OCI-LY1 (cell line): ENCODE data around the gene SLC25A21.

ENCODE experiments used
- H2AFZ ChIP-seq: fragments of 200-600 bp; sonication (generic), shearing (Covaris generic); 2 replicates; pipeline ENCODE4 v1.6.0; 2014; ENCODE audit warnings: antibody characterized with exemption, mild to moderate bottlenecking, low read length
- H3F3A ChIP-seq: fragments of 200-600 bp; sonication (generic), shearing (Covaris generic); 2 replicates; pipeline ENCODE4 v1.6.0; 2014; ENCODE audit warnings: mild to moderate bottlenecking, antibody characterized with exemption, low read length, moderate library complexity; ENCODE audit not compliant: insufficient read depth
- H3K27ac ChIP-seq: fragments of 200-600 bp; sonication (generic); 2 replicates; pipeline ENCODE4 v1.5.1; 2014; ENCODE audit warnings: low read length, mixed run types, mild to moderate bottlenecking, low read depth; ENCODE audit not compliant: poor library complexity, severe bottlenecking
- H3K27me3 ChIP-seq: fragments of 200-600 bp; sonication (generic); 2 replicates; pipeline ENCODE4 v1.6.0; 2014; ENCODE audit warnings: antibody characterized with exemption, mild to moderate bottlenecking, low read length, moderate library complexity; ENCODE audit not compliant: insufficient read depth
- H3K36me3 ChIP-seq: fragments of 200-600 bp; sonication (generic); 2 replicates; pipeline ENCODE4 v1.6.1; 2014; ENCODE audit warnings: mild to moderate bottlenecking, antibody characterized with exemption, low read length, moderate library complexity, mixed read lengths; ENCODE audit not compliant: insufficient read depth
- H3K4me1 ChIP-seq: fragments of 200-600 bp; sonication (generic); 2 replicates; pipeline ENCODE4 v1.5.1; 2014; ENCODE audit warnings: mild to moderate bottlenecking, low read length, moderate library complexity; ENCODE audit not compliant: insufficient read depth, severe bottlenecking
- H3K4me2 ChIP-seq: fragments of 200-600 bp; sonication (generic), shearing (Covaris generic); 2 replicates; pipeline ENCODE4 v1.6.1; 2014; ENCODE audit warnings: low read length
- H3K4me3 ChIP-seq: fragments of 200-600 bp; sonication (generic); 2 replicates; pipeline ENCODE4 v1.5.1; 2014; ENCODE audit warnings: low read length, low read depth, mild to moderate bottlenecking, mixed read lengths; ENCODE audit not compliant: poor library complexity, severe bottlenecking
- H3K79me2 ChIP-seq: fragments of 200-600 bp; shearing (Covaris generic); 2 replicates; pipeline ENCODE4 v1.6.1; 2016; ENCODE audit warnings: mixed run types, low read length, mixed read lengths; ENCODE audit not compliant: insufficient read depth
- H3K9ac ChIP-seq: fragments of 200-600 bp; sonication (generic), shearing (Covaris generic); 2 replicates; pipeline ENCODE4 v1.6.1; 2014; ENCODE audit warnings: mild to moderate bottlenecking, low read length, mixed read lengths
- H3K9me2 ChIP-seq: fragments of 200-600 bp; sonication (generic), shearing (Covaris generic); 2 replicates; pipeline ENCODE4 v1.6.1; 2014; ENCODE audit warnings: low read depth, mild to moderate bottlenecking, low read length, mixed read lengths
- H3K9me3 ChIP-seq: fragments of 200-600 bp; shearing (Covaris generic); 2 replicates; pipeline ENCODE4 v1.6.1; 2014; ENCODE audit warnings: low read length, mixed read lengths
- H4K20me1 ChIP-seq: fragments of 200-600 bp; sonication (generic), shearing (Covaris generic); 2 replicates; pipeline ENCODE4 v1.6.0; 2016; ENCODE audit warnings: mild to moderate bottlenecking, low read length; ENCODE audit not compliant: insufficient read depth
- EZH2 ChIP-seq: fragments of 200-600 bp; sonication (generic), shearing (Covaris generic); IDR thresholded peaks from 2 replicates; pipeline ENCODE4 v1.8.0; 2017; ENCODE audit warnings: borderline replicate concordance, mixed run types, mild to moderate bottlenecking, antibody characterized with exemption, low read length, moderate library complexity, mixed read lengths
- TF ChIP-seq, protein P1 (sequence below): fragments of 200-600 bp; sonication (generic), shearing (Covaris generic); IDR thresholded peaks from 2 replicates; pipeline ENCODE4 v1.5.1; 2017; ENCODE audit warnings: mild to moderate bottlenecking, antibody characterized with exemption, low read length, moderate library complexity, mixed read lengths

The SLC25A21 gene

DNA sequence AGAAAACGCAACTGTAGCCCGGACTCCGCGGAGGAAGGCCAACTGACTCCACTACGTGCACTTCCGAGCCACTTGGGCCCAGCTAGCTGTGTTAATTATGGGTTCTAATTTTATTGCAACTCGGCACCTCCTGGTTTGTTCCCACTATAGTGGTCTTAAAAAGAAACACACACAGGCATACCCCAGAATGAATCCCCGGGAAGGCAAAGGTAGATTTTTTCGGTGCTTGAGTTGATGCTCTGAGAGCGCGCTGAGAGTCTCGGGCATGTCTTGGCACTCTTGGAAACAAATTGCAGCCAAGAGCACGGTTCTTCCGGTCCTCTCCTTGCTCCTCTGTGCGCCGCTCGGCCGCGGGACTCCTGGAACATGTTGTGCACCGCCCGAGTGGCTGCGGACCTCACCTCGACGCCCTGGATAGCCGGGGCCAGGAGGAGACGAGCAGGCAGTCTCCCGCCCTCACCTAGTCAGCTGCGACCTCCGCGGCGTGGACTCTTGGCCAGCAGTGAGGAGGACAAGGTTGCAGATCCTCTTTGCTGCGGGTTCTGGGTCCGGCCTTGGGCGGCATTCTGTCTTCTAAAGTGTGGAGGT is 517.5 kb downstream of the SLC25A21 start:
- no peaks in the 10 kb centered on the region for H3K79me2 ChIP-seq
- H3K27ac ChIP-seq, result no peak overlapping the region
- H3K9me3 ChIP-seq, result no peaks in the 10 kb centered on the region
- H2AFZ ChIP-seq, result no peak overlapping the region
- H3K27me3 ChIP-seq, result no peaks in the 10 kb centered on the region
- no peaks in the 10 kb centered on the region for H3K4me1 ChIP-seq
- H3K9ac ChIP-seq, result no peak overlapping the region
- H3K4me2 ChIP-seq, result no peak overlapping the region
- no peaks in the 10 kb centered on the region for H3K9me2 ChIP-seq
- H3F3A ChIP-seq, result no peaks in the 10 kb centered on the region
- TF ChIP-seq EZH2, result no peak
- TF ChIP-seq, protein P1, sequence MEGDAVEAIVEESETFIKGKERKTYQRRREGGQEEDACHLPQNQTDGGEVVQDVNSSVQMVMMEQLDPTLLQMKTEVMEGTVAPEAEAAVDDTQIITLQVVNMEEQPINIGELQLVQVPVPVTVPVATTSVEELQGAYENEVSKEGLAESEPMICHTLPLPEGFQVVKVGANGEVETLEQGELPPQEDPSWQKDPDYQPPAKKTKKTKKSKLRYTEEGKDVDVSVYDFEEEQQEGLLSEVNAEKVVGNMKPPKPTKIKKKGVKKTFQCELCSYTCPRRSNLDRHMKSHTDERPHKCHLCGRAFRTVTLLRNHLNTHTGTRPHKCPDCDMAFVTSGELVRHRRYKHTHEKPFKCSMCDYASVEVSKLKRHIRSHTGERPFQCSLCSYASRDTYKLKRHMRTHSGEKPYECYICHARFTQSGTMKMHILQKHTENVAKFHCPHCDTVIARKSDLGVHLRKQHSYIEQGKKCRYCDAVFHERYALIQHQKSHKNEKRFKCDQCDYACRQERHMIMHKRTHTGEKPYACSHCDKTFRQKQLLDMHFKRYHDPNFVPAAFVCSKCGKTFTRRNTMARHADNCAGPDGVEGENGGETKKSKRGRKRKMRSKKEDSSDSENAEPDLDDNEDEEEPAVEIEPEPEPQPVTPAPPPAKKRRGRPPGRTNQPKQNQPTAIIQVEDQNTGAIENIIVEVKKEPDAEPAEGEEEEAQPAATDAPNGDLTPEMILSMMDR, result no peak
- H4K20me1 ChIP-seq, result no peaks in the 10 kb centered on the region
- H3K4me3 ChIP-seq, result no peak overlapping the region
- no peaks in the 10 kb centered on the region for H3K36me3 ChIP-seq

DNA sequence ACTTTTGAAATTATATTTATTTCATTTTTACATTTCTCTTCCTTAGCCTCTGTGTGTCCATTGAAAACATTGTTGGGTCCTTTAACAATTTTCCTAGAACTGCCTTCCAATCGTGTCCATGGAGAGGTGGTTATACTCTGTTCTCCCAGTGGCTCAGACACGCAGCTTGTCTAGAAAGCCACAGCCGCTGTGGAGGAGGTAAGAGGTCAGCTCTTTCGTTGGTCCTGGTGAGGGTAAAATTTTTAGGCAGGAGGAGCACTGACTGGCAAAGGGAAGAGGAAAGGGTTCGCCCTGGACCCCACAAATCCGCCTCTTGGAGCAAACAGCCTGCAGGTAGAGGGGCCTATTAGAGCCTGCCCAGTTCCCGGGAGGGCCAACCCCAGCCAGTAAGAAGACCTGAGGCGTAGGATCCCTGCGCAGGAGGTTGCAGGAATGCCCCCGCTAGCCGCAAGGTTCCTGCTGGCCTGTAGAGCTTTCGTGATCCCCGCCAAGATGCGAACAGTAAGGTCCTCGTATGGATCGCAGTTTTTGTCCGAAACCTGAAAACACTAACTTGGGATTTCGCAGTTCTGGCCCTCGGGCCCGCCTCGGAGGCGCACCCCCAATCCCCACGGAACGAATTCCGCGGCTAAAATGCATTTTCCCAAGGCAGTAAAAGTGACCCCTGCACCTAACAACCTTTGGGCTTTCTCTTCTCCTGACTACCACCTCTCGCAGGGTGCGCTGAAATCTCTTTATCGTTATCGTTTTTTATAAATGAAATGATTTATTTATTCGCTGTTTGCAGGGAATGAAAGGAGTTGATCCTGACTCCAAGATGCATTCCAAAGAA is 518.2 kb downstream of the SLC25A21 start:
- Histone ChIP-seq H3K9me3 (no peaks in the 10 kb centered on the region), H4K20me1 (no peaks in the 10 kb centered on the region), H2AFZ (no peak overlapping the region), H3K4me1 (no peaks in the 10 kb centered on the region), H3K9me2 (no peaks in the 10 kb centered on the region), H3K27ac (no peak overlapping the region), H3K4me3 (no peak overlapping the region), H3K9ac (no peak overlapping the region), H3K27me3 (no peaks in the 10 kb centered on the region), H3K4me2 (no peak overlapping the region), H3K79me2 (no peaks in the 10 kb centered on the region), H3F3A (no peaks in the 10 kb centered on the region), H3K36me3 (no peaks in the 10 kb centered on the region)
- TF ChIP-seq, protein P1, result no peak
- TF ChIP-seq EZH2, result no peak

DNA sequence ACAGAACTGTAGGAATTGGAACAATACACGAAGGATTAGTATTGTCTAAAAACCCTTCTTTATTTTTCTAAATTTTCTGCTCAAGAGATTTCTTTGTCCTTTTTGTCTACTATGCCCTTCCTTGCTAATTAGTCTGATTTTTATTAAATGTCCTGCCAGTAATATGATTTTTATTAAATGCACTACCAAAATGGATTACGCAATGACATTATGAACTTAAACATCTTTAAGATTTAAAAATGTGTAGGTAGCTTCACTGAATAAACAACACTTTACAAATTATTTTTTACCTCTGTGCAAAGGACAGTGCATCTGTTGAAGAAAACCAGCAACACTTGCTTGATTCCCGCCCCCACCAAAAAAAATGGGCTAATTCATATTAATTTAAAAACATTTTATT is 519.0 kb downstream of the SLC25A21 start:
- Histone ChIP-seq H3K9me3 (no peaks in the 10 kb centered on the region), H3F3A (no peaks in the 10 kb centered on the region), H3K9me2 (no peaks in the 10 kb centered on the region), H3K27me3 (no peaks in the 10 kb centered on the region), H3K4me1 (no peaks in the 10 kb centered on the region), H3K36me3 (no peaks in the 10 kb centered on the region), H3K4me3 (no peak overlapping the region), H3K9ac (no peak overlapping the region), H3K79me2 (no peaks in the 10 kb centered on the region), H2AFZ (no peak overlapping the region), H4K20me1 (no peaks in the 10 kb centered on the region), H3K27ac (no peak overlapping the region), H3K4me2 (no peak overlapping the region)
- no peak for TF ChIP-seq EZH2
- TF ChIP-seq, protein P1, result no peak
